ENCODE results near the gene PLEKHA5.
"Not testable (repeated sequence)": the region's sequence is repeated elsewhere in the genome, so short reads cannot be mapped to it uniquely, and the experiment has no call there.

Gene PLEKHA5

DNA sequence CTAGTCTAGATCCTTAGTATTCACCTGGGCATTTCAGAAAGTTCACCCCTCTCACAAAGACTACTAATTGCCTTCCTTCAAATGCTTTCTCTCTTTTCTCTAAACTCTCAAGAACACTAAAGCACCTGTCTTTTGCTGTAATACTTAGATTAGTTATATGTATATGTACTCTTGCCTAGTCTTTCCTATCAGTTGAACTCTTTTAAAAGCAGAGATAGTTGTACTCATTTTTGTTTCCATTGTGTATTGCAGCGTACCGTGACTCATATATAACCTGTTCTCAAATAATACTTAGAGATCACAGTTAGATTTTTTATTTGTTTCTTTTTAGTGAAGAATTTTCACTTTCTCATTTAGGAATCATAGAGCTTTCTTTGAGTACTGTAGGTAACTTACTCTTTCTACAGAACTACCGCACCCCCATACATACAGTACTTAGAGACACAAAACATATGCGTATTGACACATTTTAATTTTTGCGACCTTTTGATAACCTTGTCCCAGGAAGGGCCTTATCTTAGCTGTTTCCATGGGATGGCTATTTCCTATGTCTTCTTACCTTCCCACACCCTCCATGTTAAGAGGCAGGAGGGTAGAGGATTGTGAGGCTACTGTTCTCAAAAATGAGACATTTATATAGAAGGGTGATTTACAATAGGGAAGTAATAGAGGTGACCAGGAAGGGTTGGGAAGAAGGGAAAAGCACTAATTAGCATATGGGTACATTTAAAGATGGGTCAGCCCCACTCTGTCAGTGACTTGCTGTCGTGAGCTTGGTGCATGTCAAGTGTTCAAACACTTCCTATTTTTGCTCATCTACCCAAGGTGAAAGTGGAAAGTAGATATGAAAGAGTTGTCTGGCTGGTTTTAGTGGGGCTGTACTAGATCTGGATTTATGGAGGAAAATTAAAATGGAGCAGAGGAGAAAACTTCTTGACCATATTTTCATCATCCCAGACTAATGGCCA is 74.3 kb downstream of the PLEKHA5 start:
- no peak for DNase-seq (ENCODE audit: low spot score)

- no peak for DNase-seq (ENCODE audit: low spot score)
These were observed 75.6 kb downstream of the PLEKHA5 start for GRCh38 chr12:19205120-19205519.

DNA sequence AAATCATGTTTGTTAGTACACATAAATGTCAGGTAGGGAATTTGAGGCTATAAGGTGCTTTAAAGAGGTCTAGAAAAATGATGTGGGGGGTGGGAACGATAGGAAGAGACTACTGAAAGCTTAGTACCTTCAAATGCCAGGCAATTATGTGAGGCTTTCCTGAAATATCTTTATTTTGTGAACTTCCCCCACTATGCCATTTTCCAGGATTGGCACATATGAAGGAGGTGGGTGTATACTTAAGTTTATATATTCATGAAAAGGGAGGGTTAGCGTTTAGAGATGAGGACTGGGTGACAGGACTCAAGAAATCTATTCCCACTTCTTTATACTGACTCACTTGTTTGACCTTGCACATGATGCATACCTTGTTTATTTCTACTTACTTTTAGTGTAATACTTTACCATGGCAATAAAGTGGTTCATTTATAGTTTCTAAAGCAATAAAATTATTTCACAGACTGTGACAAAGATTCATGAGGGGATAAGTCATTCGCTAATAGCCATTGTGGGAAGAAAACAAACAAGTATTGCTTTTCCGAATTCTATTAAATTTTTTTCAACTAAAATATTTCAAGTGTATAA is 77.1 kb downstream of the PLEKHA5 start:
- DNase-seq (ENCODE audit: low spot score) = no peak

GRCh38 chr12:19208456-19208855 is 78.9 kb downstream of the PLEKHA5 start:
- no peak for DNase-seq (ENCODE audit: low spot score)

- no peak for DNase-seq (ENCODE audit: low spot score)
These were observed 80.1 kb downstream of the PLEKHA5 start for GRCh38 chr12:19209661-19210060.

DNA sequence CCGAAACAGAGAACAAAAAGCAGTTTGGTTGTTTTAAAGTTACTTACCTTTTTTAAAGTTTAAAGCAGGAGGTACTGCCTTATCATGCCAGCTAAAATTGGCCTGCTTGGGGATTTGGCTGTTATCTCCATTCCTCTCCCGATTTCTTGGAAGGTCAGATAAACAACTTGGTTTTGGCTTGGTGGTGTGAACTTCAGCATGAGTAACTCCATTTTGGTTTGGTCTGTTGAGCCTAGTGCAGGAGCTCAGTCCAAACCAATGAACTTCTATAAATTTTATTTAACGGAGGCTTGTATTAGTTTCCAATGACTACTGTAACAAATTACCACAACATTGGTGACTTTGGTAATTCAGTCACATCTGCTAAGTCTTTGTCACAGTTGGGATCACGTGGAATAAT is 82.3 kb downstream of the PLEKHA5 start:
- no peak for DNase-seq (ENCODE audit: low spot score)

DNA sequence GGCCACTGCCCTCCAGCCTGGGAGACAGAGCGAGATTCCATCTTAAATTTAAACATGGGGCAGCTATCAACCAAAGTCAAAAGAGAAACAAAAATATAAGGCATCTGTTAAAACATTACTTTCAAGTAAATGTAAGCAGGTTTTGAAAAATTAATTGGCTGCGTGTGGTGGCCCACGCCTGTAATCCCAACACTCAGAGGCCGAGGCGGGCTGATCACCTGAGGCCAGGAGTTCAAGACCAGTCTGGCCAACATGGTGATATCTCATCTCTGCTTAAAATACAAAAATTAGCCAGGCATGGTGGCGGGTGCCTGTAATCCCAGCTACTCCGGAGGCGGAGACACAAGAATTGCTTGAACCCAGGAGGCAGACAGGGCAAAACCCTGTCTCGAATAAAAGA is 82.7 kb downstream of the PLEKHA5 start:
- no peak for DNase-seq (ENCODE audit: low spot score)

- no peak for DNase-seq (ENCODE audit: low spot score)
These were observed 84.5 kb downstream of the PLEKHA5 start for GRCh38 chr12:19214020-19214419.

DNA sequence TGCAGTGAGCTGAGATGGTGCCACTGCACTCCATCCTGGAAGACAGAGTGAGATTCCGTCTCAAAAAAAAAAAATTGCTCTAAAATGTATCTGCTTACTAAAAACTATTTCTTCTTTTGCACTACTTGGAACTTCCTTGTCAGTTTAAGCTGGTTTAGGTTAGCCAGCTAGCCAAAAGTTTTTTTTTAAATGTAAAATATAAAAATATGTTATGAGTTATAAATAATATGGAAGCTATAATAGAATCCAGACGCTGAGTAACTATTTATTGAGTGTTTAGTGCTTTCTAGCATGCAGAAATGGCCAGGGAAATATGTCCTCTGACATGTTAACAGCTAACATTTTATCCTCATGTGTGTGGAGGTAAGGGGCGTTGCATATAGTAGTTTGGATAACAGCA is 85.6 kb downstream of the PLEKHA5 start:
- no peak for DNase-seq (ENCODE audit: low spot score)

DNA sequence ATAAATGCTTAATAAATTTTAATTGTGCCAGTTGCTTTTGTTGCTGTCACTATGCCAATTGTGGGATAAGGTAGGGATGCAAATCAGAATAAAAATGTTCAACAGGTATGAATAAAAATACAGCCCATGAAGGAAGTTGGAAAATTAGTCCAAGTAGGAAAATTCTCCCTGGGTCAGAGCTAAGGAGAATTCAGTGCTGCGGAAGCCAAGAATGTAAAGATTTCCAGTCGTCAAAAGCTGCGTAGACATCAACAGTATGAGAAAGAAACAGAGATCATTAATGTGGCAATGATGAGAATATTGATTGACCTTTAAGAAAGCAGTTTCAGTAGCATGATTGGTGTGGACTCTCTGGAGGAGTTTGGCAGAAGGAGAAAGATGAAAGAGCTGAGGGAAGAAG is 87.9 kb downstream of the PLEKHA5 start:
- no peak for DNase-seq (ENCODE audit: low spot score)

- DNase-seq (ENCODE audit: low spot score) = no peak
These were observed 90.7 kb downstream of the PLEKHA5 start for GRCh38 chr12:19220205-19220604.

GRCh38 chr12:19220852-19221466 is 91.4 kb downstream of the PLEKHA5 start:
- no peak for DNase-seq (ENCODE audit: low spot score)

GRCh38 chr12:19222558-19222957 is 93.0 kb downstream of the PLEKHA5 start:
- DNase-seq (ENCODE audit: low spot score) = no peak

GRCh38 chr12:19223018-19223417 is 93.5 kb downstream of the PLEKHA5 start:
- no peak for DNase-seq (ENCODE audit: low spot score)

DNA sequence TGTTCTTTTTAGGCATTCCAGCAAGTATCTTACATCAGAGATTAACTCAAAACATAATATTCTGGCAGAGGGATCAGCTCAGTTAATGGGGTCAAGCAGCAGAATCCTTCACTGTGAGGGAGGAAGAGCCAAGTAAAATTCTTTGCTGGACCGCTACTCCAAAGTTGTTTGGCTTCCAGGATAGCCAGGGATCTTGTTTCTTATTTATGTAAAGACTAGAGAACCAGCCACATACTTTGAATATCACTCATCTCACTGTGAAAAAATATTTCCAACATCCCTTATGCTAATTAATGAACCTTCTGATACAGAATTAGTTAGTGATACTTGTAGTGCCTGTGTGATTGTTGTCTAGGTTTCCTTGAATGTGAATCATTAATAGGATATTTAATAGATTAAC is 94.2 kb downstream of the PLEKHA5 start:
- DNase-seq (ENCODE audit: low spot score) = no peak

DNA sequence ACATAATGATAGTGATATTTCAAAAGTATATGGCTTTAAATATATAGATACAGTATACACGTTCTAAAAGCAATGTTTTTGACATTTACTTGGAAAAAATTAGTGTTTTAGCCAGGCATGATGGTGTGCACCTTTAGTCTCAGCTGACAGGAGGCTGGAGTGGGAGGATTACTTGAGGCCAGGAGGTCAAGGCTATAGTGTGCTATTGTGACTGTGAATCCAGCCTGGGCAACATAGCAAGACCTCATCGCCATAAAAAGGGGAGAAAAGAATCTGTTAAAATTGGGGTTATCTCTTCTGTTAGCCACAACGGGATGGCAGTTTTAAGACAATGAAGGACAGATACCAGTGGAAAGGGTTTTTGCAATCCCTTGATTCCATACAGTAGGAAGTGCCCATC is 95.2 kb downstream of the PLEKHA5 start:
- no peak for DNase-seq (ENCODE audit: low spot score)

GRCh38 chr12:19227190-19227879 is 97.8 kb downstream of the PLEKHA5 start:
- DNase-seq (ENCODE audit: low spot score) = no peak

DNA sequence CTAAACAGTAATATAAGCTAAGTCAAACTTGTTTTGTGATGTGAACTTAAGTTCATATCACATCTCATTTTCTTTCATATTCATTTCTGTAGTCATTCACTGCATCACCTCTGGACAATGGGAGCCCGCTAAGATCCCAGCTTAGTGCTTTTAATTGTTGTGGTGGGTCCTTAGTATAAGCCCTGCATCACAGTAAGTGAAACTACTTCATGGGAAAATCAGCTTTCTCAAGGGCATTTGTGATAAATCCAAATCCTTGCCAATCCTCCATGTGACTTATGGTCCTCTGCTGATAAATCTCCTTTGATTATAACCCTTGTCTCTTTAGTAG is 98.3 kb downstream of the PLEKHA5 start:
- no peak for DNase-seq (ENCODE audit: low spot score)

- DNase-seq (ENCODE audit: low spot score) = not testable (repeated sequence)
These were observed 99.5 kb downstream of the PLEKHA5 start for GRCh38 chr12:19229021-19229420.

- no peak for DNase-seq (ENCODE audit: low spot score)
These were observed 100.8 kb downstream of the PLEKHA5 start for GRCh38 chr12:19230299-19230866.

DNA sequence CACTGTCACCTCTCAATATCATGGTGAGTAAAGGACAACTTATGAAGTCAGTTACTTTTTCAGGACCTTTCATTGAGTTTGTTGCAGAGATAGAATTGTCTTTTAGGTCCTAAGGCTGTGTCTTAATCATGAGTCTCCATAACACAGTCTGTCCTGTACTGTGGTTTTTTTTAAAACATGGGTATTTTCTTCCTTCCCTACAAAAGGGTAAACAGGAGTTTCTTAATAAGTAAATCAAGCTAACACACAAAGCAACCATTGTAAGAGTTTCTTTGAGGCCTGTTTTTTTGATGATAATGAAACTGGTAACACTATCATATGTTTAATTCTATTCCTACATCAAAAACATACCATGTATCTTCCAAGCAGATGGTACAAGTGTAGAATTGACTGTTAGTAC is 101.4 kb downstream of the PLEKHA5 start:
- no peak for DNase-seq (ENCODE audit: low spot score)

DNA sequence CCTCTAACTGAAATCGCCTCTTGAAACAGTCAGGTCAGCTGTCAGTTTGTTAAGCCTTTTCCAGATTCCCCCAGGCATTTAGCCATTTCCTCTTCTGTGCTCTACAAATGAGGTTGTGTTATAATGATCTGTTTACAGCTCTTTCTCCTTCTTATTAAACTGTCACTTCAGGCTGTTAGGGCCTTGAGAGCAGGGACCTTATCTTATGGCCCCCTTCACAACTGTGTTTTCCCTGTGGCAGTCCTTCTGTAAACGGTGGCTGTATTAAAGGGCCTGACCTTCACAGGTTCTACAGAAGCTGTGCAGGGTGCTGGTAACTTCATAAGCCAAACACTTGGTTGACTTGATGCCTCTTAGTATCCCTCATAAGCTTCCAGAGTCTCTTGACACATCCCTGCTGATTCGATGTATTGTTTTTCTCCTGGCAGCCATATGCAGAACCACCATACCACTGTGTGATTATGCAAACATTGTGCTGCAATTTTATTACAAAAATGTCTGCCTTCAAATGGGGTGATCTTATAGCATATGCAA is 104.7 kb downstream of the PLEKHA5 start:
- DNase-seq (ENCODE audit: low spot score) = no peak

Measured in CD4-positive, alpha-beta T cell treated with Interleukin-2 at 100 ng/mL for 4 hours (primary cell).